PC-9 (cell line): Measurements from ENCODE around the gene DNMT3A. TPM values are rescaled to one million over a fixed set of nuclear protein-coding genes. Genes with fewer than 3 reads are reported as not detected.
A peak's percentile ranks its signal among the peaks of the same experiment; 100 is the strongest.

ENCODE experiments used
- BruUV-seq: library from RNA; stranded (reverse); fragments of 400-500 nt; replicated peaks from 2 replicates; lab custom pipeline; 2021; lab: Mats Ljungman, UMichigan
- CTCF ChIA-PET: fragments of 300-600 bp; sonication (Branson Sonifier 250); formaldehyde crosslinking; loops from one replicate; lab custom pipeline; 2022; ENCODE audit warnings: antibody characterized with exemption; lab: Charles Lee
- POLR2A ChIA-PET: fragments of 300-600 bp; sonication (Branson Sonifier 250); formaldehyde crosslinking; loops from one replicate; lab custom pipeline; 2022; ENCODE audit warnings: antibody characterized with exemption; ENCODE audit not compliant: unreplicated experiment; lab: Charles Lee
- DNase-seq, 2 experiments: peaks; one replicate each; pipeline versions ENCODE4 v3.0.0 to v3.0.0-alpha.2; 2015 to 2022; ENCODE audit warnings: mixed read lengths in 1 of 2
- H2AFZ ChIP-seq: fragments of 200-600 bp; sonication (generic); 2 replicates; pipeline ENCODE4 v1.8.1; 2017; ENCODE audit warnings: antibody characterized with exemption
- H3F3A ChIP-seq: fragments of 200-600 bp; sonication (generic); 2 replicates; pipeline ENCODE4 v1.8.1; 2017; ENCODE audit warnings: antibody characterized with exemption, mild to moderate bottlenecking, low read depth; ENCODE audit not compliant: insufficient read depth
- H3K27ac ChIP-seq: fragments of 200-600 bp; sonication (generic); 2 replicates; pipeline ENCODE4 v1.6.1; 2016; ENCODE audit warnings: mixed run types
- H3K27me3 ChIP-seq: fragments of 200-600 bp; sonication (generic); 2 replicates; pipeline ENCODE4 v1.6.1; 2016; ENCODE audit warnings: low read depth, mixed run types; ENCODE audit not compliant: insufficient read depth
- H3K36me3 ChIP-seq: fragments of 200-600 bp; sonication (generic); 2 replicates; pipeline ENCODE4 v1.6.1; 2016; ENCODE audit warnings: low read depth, mixed run types
- H3K4me1 ChIP-seq: fragments of 200-600 bp; sonication (generic); replicated peaks from 2 replicates; pipeline ENCODE4 v1.6.1; 2016; ENCODE audit warnings: mixed run types; ENCODE audit not compliant: insufficient read depth
- H3K4me2 ChIP-seq: fragments of 200-600 bp; sonication (generic); 2 replicates; pipeline ENCODE4 v1.6.1; 2017; ENCODE audit warnings: mixed run types
- H3K4me3 ChIP-seq: fragments of 200-600 bp; sonication (generic); 2 replicates; pipeline ENCODE4 v1.6.1; 2016; ENCODE audit warnings: mixed run types
- H3K79me2 ChIP-seq: fragments of 200-600 bp; sonication (generic); 2 replicates; pipeline ENCODE4 v1.6.1; 2017; ENCODE audit warnings: low read depth, mixed run types
- H3K9me2 ChIP-seq: fragments of 200-600 bp; sonication (generic); 2 replicates; pipeline ENCODE4 v1.8.1; 2017; ENCODE audit warnings: mild to moderate bottlenecking; ENCODE audit not compliant: insufficient read depth
- H3K9me3 ChIP-seq: fragments of 200-600 bp; sonication (generic); 2 replicates; pipeline ENCODE4 v1.8.1; 2016; ENCODE audit warnings: low read depth; ENCODE audit not compliant: insufficient read depth
- H4K20me1 ChIP-seq: fragments of 200-600 bp; sonication (generic); 2 replicates; pipeline ENCODE4 v1.8.1; 2017; ENCODE audit not compliant: insufficient read depth
- EZH2 ChIP-seq: fragments of 200-600 bp; sonication (generic); IDR thresholded peaks from 2 replicates; pipeline ENCODE4 v1.8.0; 2017; ENCODE audit warnings: antibody characterized with exemption, low read depth
- intact Hi-C: fragments of 100-400 bp; cut with micrococcal nuclease; formaldehyde crosslinking; loops from one replicate; pipeline ENCODE4 v1.10.0; 2022; ENCODE audit not compliant: unreplicated experiment
- total RNA-seq: library from RNA; stranded (reverse); gene quantifications from 2 replicates; pipeline ENCODE4 v1.2.3, GENCODE V29; 2021
- TF ChIP-seq, protein P1 (sequence below): fragments of 200-600 bp; sonication (generic); conservative IDR thresholded peaks from 2 replicates; pipeline ENCODE4 v1.6.1; 2017; ENCODE audit warnings: mixed run types, antibody characterized with exemption, mild to moderate bottlenecking, moderate library complexity

The DNMT3A gene
- total RNA-seq, 1 experiment from 2014 or later, result 38.9 TPM

DNA sequence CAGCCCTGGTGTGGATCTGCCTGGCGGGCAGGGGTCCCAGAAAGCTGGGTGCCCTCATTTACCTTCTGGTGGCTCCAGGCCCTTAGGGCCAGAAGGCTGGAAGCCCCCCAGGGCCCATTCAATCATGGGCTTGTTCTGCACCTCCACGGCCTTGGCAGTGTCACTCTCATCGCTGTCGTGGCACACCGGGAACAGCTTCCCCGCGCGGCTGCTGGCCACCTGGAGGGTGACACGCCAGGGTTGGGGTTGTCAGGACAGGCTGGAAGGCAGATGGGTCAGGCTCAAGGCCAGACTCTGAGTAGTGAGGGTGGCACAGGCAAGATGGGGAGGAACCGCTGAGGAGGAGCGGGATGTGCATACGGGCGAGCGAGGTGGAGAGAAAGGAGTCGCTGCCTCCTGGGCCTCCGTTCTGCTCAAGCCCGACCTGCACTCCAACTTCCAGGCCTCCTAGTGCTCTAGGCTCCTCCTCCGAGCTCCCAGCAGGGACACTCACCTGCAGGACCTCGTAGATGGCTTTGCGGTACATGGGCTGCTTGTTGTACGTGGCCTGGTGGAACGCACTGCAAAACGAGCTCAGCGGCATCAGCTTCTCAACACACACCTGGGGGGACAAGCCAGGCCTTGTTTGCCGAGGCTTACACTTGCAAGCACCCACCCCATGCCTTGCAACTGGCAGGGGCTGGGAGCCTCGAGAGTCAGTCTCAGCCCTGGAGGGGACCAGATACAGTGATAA, 95.0 kb downstream of the DNMT3A start:
- H3K36me3 ChIP-seq, result 0 out of 2 replicates have a peak, but pooled peaks cover 8% of the 10 kb centered on the region
- H4K20me1 ChIP-seq, result no peaks in the 10 kb centered on the region
- intact Hi-C loops, result no loop called here
- 0 out of 2 replicates have a peak, but pooled peaks cover 9% of the 10 kb centered on the region for H3K4me1 ChIP-seq
- H3K27ac ChIP-seq, result no peak overlapping the region
- no peaks in the 10 kb centered on the region for H3K27me3 ChIP-seq
- no peak overlapping the region for H3K4me3 ChIP-seq
- H3F3A ChIP-seq, result 0 out of 2 replicates have a peak, but pooled peaks cover 2% of the 10 kb centered on the region
- BruUV-seq, result no TSS peak
- CTCF ChIA-PET, result no interaction called here
- H3K79me2 ChIP-seq, result no peaks in the 10 kb centered on the region; the same call in 1 of the 2 replicates
- H3K9me3 ChIP-seq, result no peaks in the 10 kb centered on the region
- H3K9me2 ChIP-seq, result no peaks in the 10 kb centered on the region
- H2AFZ ChIP-seq, result no peak overlapping the region
- peak in 1 of 2 experiments; percentile 29 for DNase-seq
- POLR2A ChIA-PET, result no interaction called here
- H3K4me2 ChIP-seq, result no peak overlapping the region
- TF ChIP-seq, protein P1, sequence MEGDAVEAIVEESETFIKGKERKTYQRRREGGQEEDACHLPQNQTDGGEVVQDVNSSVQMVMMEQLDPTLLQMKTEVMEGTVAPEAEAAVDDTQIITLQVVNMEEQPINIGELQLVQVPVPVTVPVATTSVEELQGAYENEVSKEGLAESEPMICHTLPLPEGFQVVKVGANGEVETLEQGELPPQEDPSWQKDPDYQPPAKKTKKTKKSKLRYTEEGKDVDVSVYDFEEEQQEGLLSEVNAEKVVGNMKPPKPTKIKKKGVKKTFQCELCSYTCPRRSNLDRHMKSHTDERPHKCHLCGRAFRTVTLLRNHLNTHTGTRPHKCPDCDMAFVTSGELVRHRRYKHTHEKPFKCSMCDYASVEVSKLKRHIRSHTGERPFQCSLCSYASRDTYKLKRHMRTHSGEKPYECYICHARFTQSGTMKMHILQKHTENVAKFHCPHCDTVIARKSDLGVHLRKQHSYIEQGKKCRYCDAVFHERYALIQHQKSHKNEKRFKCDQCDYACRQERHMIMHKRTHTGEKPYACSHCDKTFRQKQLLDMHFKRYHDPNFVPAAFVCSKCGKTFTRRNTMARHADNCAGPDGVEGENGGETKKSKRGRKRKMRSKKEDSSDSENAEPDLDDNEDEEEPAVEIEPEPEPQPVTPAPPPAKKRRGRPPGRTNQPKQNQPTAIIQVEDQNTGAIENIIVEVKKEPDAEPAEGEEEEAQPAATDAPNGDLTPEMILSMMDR, result no peak
- TF ChIP-seq EZH2, result no peak

DNA sequence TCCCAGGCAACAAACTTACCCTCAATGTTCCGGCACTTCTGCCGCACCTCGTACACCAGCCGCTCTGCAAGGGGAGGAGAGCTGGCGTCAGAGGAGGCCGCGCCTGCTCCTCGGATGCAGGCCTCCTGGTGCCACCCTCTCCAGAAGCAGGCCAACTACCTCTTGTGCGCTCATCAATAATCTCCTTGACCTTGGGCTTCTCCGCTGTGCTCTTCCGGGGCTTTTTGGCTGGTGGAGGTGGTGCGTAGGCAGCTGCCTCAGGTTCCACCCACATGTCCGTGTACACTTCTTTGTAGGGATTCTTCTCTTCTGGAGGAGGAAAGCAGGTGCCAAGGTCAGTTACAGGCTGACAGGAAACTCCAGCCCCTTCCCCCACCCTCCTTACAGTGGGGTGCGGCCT, 95.7 kb downstream of the DNMT3A start:
- 0 out of 2 replicates have a peak, but pooled peaks cover 2% of the 10 kb centered on the region for H3F3A ChIP-seq
- H3K9me2 ChIP-seq, result no peaks in the 10 kb centered on the region
- H4K20me1 ChIP-seq, result no peaks in the 10 kb centered on the region
- 0 out of 2 replicates have a peak, but pooled peaks cover 3% of the 10 kb centered on the region for H3K4me1 ChIP-seq
- no peak overlapping the region for H3K27ac ChIP-seq
- H3K27me3 ChIP-seq, result no peaks in the 10 kb centered on the region
- intact Hi-C loops, result no loop called here
- no peaks in the 10 kb centered on the region for H3K9me3 ChIP-seq
- peak in 1 of 2 experiments; percentile 29 for DNase-seq
- no peaks in the 10 kb centered on the region; the same call in 1 of the 2 replicates for H3K79me2 ChIP-seq
- H3K36me3 ChIP-seq, result 0 out of 2 replicates have a peak, but pooled peaks cover 8% of the 10 kb centered on the region
- H3K4me3 ChIP-seq, result no peak overlapping the region
- BruUV-seq, result no TSS peak
- TF ChIP-seq, protein P1, result no peak
- no peak for TF ChIP-seq EZH2
- H3K4me2 ChIP-seq, result no peak overlapping the region
- POLR2A ChIA-PET, result no interaction called here
- CTCF ChIA-PET, result no interaction called here
- H2AFZ ChIP-seq, result no peak overlapping the region

DNA sequence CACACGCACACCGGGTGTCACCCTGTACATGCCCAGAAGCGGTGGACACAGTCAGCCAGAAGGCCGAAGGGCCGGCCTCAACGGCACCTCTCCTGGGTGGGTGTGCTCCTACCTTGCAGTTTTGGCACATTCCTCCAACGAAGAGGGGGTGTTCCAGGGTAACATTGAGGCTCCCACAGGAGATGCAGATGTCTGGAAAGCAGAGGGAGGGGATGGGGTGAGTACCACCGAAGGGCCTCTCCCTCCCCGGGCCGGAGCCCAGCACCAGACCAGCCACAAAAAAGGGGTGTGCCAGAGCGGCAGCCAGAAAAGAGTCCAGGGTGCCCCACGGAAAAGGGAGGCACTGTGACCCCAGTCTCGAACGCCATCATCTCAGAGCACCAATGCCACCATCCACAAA, 96.6 kb downstream of the DNMT3A start:
- BruUV-seq, result no TSS peak
- H3K27ac ChIP-seq, result no peak overlapping the region
- no peaks in the 10 kb centered on the region for H3K9me3 ChIP-seq
- H3K4me3 ChIP-seq, result no peak overlapping the region
- 0 out of 2 replicates have a peak, but pooled peaks cover 8% of the 10 kb centered on the region for H3K36me3 ChIP-seq
- no peaks in the 10 kb centered on the region for H3K27me3 ChIP-seq
- POLR2A ChIA-PET, result no interaction called here
- no peaks in the 10 kb centered on the region for H3K9me2 ChIP-seq
- H3K79me2 ChIP-seq, result no peaks in the 10 kb centered on the region
- no peak overlapping the region for H2AFZ ChIP-seq
- CTCF ChIA-PET, result no interaction called here
- TF ChIP-seq EZH2, result no peak
- TF ChIP-seq, protein P1, result no peak
- H3K4me2 ChIP-seq, result no peak overlapping the region
- H4K20me1 ChIP-seq, result no peaks in the 10 kb centered on the region
- H3K4me1 ChIP-seq, result no peaks in the 10 kb centered on the region
- 0 out of 2 replicates have a peak, but pooled peaks cover 2% of the 10 kb centered on the region for H3F3A ChIP-seq
- DNase-seq, result peak in 1 of 2 experiments; percentile 8
- intact Hi-C loops, result no loop called here
